DOHH2 (cell line): ENCODE measurements around the gene CREBZF.

ENCODE experiments used
- EZH2phosphoT487 ChIP-seq: fragments of 200-600 bp; sonication (generic); IDR thresholded peaks from 2 replicates; pipeline ENCODE4 v1.6.1; 2017; ENCODE audit warnings: borderline replicate concordance, mild to moderate bottlenecking, antibody characterized with exemption, low read length, moderate library complexity, mixed read lengths
- TF ChIP-seq, protein P1 (sequence below): fragments of 200-600 bp; sonication (generic); IDR thresholded peaks from one replicate; pipeline ENCODE4 v1.5.1; 2014; ENCODE audit warnings: antibody characterized with exemption, mild to moderate bottlenecking, low read depth, low read length; ENCODE audit not compliant: poor library complexity, severe bottlenecking

DNA sequence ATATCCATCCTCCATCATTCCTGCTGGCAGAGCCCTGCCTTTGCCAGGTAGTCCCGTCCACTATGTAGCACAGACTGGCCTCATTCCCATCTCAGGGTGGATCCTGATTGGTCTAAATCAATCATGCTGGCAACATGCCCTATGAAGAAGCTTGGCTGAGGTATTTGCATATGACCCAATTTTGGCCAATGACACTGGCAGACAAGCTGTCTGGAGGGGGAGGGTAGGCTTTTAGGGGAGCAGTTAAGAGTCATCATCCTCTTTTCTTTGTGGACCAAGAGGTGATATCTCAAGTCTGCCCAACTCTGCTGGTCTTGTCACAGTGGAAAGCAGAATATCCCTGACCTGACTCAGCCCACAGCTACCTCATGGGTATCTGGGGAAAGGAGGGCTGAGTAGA, 16.0 kb upstream of the CREBZF start:
- TF ChIP-seq, protein P1, sequence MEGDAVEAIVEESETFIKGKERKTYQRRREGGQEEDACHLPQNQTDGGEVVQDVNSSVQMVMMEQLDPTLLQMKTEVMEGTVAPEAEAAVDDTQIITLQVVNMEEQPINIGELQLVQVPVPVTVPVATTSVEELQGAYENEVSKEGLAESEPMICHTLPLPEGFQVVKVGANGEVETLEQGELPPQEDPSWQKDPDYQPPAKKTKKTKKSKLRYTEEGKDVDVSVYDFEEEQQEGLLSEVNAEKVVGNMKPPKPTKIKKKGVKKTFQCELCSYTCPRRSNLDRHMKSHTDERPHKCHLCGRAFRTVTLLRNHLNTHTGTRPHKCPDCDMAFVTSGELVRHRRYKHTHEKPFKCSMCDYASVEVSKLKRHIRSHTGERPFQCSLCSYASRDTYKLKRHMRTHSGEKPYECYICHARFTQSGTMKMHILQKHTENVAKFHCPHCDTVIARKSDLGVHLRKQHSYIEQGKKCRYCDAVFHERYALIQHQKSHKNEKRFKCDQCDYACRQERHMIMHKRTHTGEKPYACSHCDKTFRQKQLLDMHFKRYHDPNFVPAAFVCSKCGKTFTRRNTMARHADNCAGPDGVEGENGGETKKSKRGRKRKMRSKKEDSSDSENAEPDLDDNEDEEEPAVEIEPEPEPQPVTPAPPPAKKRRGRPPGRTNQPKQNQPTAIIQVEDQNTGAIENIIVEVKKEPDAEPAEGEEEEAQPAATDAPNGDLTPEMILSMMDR, result no peak
- no peak for TF ChIP-seq EZH2phosphoT487
